Gastroesophageal sphincter (tissue), 3 donors: ENCODE results near the gene MAPK4.

ENCODE experiments used
- CTCF ChIP-seq, 4 experiments: fragments of 200-600 bp in 2 of 4; fragments of 450-650 bp in 2 of 4; sonication (generic) in 1 of 4; IDR thresholded peaks; one replicate each; pipeline ENCODE4 v1.5.1; 2017 to 2019; ENCODE audit warnings: antibody characterized with exemption in 4 of 4, mild to moderate bottlenecking in 2 of 4, moderate library complexity in 2 of 4
- EP300 ChIP-seq: sonication (generic); formaldehyde crosslinking; IDR thresholded peaks from one replicate; pipeline ENCODE4 v1.6.1; 2017; ENCODE audit warnings: antibody characterized with exemption, mild to moderate bottlenecking
- POLR2A ChIP-seq, 2 donors: fragments of 450-650 bp; IDR thresholded peaks; one replicate each; pipeline ENCODE4 v1.6.1; 2017; ENCODE audit warnings: antibody characterized with exemption in 2 of 2, mild to moderate bottlenecking in 2 of 2, moderate library complexity in 1 of 2
- POLR2AphosphoS5 ChIP-seq: sonication (generic); formaldehyde crosslinking; IDR thresholded peaks from one replicate; pipeline ENCODE4 v1.6.1; 2017; ENCODE audit warnings: antibody characterized with exemption

- TF ChIP-seq CTCF (IDR thresholded peaks at IDR 0.05) (no peak), POLR2A (IDR thresholded peaks at IDR 0.05) (no peak), POLR2AphosphoS5 (no peak), EP300 (no peak)
Measured at GRCh38 chr18:50611529-50611941, 51.6 kb downstream of the MAPK4 start.
